Adrenal gland (tissue), 5 donors: Measurements from ENCODE around the gene BAG5.

Experiments used
- CTCF ChIP-seq, 6 experiments: fragments of 450-650 bp in 4 of 6; fragments of 200-600 bp in 2 of 6; sonication (generic) in 1 of 6; IDR thresholded peaks; 1 replicate in 5 of 6; 2 replicates in 1 of 6; pipeline versions ENCODE4 v1.5.1 to v1.8.0; 2016 to 2021; ENCODE audit warnings: antibody characterized with exemption in 6 of 6, mild to moderate bottlenecking in 2 of 6, moderate library complexity in 1 of 6
- POLR2A ChIP-seq, 2 donors: fragments of 450-650 bp; IDR thresholded peaks; one replicate each; pipeline ENCODE4 v1.6.1; 2017; ENCODE audit warnings: antibody characterized with exemption in 2 of 2, mild to moderate bottlenecking in 2 of 2, moderate library complexity in 1 of 2
- donor health status: DM: no; HTN: no; CAD: no.

GRCh38 chr14:103524002-103524935, 38.2 kb downstream of the BAG5 start:
- TF ChIP-seq CTCF (IDR thresholded peaks at IDR 0.05) = no peak
- no peak for TF ChIP-seq POLR2A (IDR thresholded peaks at IDR 0.05)
